Activated CD8-positive, alpha-beta memory T cell treated with anti-CD3 and anti-CD28 coated beads, Interleukin-2, amount 50 U/mL, for 48 hours (primary cell): ENCODE measurements around the gene DEPDC5.
"Not testable (repeated sequence)": the region's sequence is repeated elsewhere in the genome, so short reads cannot be mapped to it uniquely, and the experiment has no call there.

Experiments used
- DNase-seq: peaks from one replicate; pipeline ENCODE4 v3.0.0-alpha.2; 2020

DEPDC5 gene

DNA sequence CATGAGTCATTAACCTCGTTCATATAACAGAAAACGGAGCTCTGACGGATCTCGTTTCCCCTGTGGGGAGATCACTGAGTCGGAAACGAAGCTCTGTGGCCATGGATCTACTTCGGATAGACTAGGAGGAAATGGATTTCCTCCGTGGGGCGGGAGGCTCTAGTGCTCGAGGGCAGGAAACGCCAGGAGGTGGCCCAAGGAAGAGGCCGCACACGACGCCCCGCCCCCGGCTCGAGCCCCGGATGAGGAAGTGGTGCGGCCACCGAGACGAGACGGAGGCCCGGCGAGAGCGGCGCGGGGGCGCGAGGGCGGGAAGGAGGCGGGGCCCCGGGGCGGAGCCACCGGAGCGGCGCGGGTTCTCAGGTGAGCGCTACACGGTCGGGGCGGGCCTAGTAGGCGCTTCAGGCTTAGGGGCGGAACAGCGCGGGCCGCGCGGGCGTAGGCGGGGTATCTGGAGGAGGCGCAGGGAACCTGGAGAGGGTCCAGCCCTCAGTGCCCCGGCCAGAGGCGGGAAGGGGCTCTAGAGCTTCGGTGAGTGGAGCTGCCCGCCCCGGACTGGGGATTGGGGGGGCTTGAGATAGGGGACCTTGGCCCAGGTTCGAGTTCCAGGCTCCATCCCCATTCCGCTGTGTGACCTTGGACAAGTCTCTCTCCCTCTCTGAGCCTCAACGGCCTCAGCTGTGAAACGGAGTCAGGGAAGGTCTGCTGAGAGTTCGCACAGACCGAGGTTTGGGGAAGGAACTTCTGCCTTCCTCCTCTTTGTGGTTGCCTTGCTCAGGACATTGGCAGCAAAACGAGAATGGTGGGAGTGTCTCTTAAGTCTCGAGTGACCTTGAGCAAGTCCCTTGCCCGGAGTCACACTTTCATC lies at the start of gene DEPDC5:
TSS of gene DEPDC5 (plus strand) at position 386 of the 868 bp plus-strand sequence. CDS start 903 bp downstream, outside the sequence.
- DNase-seq, result peak; percentile 99

DNA sequence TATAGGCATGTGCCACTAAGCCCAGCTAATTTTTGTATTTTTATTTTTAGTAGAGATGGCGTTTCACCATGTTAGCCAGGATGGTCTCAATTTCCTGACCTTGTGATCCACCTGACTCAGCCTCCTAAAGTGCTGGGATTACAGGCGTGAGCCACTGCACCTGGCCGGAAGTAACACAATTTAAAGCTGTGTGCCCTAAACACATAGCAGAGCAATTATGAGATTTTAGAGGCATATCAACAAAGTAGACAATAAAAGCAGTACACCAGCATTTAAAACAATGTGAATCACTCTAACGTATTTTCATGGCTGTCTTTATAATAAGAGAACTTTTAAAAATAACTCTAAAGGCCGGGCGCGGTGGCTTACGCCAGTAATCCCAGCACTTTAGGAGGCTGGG lies 46.3 kb upstream of the DEPDC5 start:
- DNase-seq, result no peak

DNA sequence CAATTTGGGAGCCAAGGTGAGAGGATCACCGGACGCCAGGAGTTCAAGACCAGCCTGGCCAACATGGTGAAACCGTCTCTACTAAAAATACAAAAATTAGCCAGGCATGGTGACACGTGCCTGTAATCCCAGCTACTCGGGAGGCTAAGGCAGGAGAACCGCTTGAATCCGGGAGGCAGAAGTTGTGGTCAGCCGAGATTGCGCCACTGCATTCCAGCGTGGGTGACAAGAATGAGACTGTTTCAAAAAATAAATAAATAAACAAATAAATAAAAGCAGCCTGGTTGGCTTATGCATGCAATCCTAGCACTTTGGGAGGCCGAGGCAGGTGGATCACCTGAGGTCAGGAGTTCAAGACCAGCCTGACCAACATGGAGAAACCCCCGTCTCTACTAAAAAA lies 42.6 kb upstream of the DEPDC5 start:
- DNase-seq, result not testable (repeated sequence)

DNA sequence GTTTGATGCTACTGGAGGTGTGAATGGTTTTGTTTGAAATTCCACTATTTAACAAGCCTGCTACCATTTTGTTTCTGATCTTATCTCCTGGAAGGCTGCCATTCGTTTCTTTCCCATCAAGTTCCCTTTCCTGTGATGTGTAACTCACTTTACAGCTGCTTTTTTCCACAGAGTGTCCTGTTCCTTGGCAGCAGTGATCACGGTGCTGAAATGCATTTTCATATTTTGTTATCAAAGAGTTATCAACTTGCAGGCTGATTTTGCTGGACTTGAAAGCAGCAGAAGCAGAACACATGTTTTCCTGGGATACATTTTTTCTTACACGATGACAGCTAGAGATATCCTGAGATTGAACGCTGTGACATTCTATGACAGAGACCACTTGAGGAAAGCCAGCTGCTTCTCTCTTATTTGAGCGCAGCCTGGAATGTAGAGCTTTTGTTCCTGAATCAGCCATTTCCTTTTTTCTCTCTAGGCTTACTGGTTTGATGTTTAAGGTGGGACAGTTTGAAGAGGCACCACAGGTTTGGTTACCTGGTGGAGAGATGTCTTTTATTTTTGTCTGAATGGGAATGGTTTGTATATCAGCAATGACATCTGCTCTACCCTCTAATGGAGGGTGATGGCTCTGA lies 38.6 kb upstream of the DEPDC5 start:
- DNase-seq, result no peak

DNA sequence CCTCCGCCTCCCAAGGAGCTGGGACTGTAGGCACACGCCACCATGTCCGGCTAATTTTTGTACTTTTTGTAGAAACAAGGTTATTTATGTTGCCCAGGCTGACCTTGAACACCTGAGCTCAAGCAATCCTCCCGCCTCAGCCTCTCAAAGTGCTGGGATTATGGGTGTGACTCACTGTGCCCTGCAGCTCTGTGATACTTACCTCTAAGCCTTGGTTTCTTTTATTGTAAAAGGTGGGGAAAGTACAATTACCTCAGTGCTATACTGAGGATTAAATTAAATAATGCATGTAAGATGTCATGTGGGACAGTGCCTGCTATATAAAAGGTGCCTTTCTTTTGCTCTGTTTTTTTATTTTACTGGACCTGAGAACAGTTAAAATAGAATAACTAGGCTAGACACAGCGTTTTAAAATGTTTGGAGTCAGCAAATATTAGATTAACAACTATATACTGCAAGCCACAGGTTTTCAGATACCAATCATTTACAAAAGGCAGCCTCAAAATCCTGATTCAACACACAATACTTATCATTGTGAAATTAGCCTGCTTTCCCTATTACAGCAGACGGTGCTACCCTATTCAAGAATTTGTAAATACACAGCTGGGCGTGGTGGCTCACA lies 33.9 kb upstream of the DEPDC5 start:
- DNase-seq, result no peak

DNA sequence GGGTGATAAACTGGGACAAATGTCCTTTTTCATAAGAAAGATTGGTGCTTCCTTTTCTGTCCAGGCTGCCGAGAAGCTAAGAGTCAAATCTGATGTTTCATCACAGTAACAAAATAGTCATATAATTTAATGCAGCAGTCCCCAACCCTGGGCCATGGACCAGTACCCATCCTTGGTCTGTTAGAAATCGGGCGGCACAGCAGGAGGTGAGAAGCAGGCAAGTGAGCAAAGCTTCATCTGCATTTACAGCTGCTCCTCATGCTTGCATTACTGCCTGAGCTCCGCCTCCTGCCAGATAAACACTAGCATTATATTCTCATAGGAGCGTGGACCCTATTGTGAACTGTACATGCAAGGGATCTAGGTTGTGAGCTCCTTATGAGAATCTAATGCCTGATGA lies 30.1 kb upstream of the DEPDC5 start:
- no peak for DNase-seq

DNA sequence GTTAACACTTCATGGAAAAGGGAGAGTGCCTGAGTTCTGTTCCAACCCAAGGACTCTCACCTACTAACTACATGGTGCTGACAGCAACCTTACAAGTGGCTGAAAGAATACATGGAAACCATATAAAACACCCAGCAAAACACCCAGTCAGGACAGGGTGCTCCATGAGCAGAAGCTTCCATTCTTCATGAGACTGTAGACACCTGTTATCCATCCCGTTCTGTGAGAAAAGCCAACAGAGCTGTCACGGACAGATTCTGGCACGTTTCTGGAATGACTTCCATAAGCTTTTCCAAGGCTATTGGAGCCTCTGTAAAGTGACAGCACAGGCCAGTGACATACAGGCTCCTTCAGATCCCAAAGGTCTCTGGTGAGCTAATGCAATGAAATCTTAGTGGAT lies 27.1 kb upstream of the DEPDC5 start:
- no peak for DNase-seq

DNA sequence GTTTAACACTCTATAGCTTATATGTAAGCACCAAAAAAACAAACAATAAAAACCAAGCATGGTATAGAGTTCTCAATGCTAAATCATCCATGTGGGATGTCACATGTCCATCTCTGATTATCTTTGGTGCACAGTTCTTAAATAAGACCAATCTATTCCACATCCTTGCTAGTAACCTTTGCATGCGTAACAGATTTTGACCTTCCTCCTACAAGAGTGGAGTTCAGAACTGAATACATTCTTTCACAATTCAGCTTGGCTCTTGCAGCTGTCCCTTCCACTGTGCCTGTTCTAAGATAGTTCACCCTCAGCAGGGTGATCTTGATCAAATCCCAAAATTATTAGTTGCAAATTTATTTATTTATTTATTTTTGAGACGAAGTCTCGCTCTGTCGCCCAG lies 25.0 kb upstream of the DEPDC5 start:
- DNase-seq, result no peak

DNA sequence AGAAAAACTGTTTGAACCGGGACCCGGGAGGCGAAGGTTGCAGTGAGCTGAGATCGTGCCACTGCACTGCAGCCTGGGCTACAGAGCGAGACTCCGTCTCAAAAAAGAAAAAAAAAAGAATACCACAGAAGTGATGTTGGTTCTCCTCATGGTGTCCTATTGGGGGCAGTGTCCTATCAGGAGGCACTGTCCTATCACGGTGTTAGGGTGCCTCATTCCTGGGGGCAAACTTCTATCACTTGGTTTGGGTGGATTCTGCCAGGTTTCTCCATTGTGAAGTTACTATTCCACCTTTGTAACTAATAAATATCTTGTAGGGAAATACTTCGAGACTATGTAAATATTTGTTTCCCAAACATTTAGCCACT lies 23.5 kb upstream of the DEPDC5 start:
- no peak for DNase-seq

DNA sequence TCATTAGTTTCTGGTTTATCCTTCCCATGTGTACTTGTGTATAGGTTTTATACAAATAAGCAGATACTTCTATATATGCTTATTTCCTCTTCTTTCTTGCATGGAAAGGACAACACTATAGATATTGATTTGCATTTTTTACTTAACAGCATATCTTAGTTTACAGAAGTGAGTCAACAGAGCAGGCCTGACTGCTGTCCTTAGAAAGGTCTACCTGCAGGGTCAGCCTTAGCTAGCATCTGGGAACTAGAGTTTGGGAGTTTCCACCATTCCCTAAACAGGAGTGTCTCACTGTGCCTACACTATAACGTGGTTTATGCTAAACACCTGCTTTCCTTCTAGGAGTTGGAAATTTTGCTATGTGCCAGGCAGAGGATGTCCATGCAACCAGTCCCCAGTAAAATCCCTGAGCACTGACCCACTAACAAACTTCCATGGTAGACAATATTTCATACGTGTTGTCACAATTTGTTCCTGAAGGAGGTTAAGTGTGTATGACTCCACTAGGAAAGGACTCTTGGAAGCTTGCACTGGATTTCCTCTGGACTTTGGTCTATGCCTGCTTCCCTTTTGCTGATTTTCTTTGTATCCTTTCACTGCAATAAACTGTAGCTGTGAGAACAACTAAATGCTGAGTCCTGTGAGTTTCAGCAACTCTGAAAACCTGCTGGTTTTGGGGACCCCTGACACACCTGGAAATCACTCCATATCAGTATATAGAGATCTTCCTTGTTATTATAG lies 21.6 kb upstream of the DEPDC5 start:
- peak; percentile 4 for DNase-seq

DNA sequence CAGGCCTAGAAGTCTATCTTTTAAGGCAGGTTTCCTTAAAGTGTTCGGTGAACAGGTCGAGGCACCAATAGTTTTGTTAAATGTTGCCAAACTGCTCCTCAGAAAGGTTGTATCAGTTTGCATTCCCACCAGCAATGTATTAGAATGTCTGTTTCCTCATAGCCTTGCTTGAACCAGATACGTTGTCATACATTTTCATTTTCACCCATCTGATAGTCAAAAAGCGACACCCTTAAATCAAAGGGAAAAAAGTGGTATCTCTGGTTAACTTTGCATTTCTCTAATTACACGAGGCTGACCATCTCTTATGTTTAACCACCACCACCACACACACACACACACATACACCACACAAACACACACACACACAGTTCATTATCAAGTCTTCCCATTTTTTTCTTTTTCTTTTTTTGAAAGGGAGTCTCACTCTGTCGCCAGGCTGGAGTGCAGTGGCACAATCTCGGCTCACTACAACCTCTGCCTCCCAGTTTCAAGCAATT lies 20.2 kb upstream of the DEPDC5 start:
- no peak for DNase-seq

DNA sequence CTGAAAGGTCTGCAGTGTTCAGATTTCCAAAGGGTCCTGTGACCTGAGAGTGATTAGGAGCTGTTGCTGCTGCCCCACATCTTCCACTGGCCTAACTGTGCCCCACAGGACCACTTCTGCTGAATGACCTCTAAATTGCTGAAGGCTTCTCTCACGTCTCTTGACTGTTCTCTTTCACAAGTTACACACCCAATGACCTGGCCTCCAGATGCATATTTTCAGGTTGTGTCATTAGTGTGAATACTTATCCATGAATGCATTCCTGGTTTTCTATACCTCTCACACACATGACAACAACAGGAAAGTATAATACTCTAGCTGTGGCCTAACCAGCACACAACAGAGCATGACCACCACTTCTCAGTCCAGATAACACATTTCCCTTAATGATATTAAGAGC lies 19.3 kb upstream of the DEPDC5 start:
- no peak for DNase-seq

DNA sequence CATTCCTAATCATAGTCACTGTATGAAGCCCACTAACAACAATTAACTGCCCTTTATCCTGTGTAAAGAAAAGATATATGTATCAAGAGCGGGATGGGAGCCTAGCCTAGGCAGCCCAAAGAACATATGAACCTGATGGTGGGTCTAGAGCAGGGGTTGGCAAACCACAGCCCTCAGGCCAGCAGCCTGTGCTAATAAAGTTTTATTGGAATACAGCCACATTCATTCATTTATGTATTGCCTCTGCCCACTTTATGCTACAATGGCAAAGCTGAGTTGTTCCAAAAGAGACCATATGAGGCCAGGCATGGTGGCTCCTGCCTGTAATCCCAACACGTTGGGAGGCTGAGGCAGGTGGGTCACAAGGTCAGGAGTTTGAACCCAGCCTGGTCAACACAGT lies 17.4 kb upstream of the DEPDC5 start:
- DNase-seq, result no peak

DNA sequence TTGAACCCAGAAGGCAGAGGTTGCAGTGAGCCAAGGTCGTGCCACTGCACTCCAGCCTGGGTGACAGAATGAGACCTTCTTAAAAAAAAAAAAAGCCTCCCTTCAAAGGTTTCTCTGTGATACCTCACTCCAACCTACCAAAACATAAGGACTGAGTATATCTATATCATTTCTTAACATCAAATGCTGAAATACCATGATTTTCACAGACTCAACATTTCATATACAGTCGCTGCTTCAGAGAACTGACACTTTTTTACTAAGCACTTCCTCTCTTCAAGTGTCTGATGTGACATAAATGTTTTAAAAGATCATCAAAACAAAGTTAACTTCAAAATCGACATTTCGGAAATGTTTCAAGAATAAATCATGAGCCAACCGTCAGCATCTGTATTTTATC lies 15.9 kb upstream of the DEPDC5 start:
- no peak for DNase-seq

DNA sequence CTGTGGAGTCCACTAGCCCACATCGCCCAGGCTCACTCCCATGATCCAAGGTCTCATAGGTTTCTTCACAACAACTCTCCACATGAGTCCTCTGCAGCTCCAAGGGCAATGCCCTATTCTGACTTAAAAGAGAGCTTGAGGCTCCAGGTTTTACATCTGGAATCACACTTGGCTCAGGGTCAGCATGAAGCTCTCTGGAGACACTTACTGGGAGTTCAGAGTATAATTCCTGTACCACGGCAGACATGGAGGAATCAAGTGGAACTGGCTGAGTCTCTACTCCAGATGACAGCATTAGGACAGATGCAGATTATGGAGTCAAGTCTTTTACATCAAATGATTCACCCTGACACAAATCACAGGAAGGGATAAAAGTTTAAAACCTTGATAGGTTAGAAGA lies 15.3 kb upstream of the DEPDC5 start:
- peak; percentile 23 for DNase-seq

DNA sequence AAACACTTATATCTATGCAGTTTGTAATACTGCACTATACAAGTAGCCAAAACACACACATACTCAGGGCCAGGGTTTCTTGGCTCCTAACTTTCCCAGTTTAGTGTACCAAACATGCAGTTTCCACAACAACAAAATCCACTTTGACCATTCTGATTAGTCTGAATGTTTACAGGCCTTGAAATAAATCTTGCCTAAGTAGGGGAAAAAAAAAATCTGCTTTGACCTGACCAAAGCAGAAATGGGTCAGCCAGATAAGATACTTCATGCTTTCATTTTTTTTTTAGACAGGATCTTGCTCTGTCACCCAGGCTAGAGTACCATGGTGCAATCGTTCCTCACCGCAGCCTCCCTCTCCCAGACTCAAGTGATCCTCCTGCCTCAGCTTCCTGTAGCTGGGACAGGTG lies 14.0 kb upstream of the DEPDC5 start:
- DNase-seq, result no peak

DNA sequence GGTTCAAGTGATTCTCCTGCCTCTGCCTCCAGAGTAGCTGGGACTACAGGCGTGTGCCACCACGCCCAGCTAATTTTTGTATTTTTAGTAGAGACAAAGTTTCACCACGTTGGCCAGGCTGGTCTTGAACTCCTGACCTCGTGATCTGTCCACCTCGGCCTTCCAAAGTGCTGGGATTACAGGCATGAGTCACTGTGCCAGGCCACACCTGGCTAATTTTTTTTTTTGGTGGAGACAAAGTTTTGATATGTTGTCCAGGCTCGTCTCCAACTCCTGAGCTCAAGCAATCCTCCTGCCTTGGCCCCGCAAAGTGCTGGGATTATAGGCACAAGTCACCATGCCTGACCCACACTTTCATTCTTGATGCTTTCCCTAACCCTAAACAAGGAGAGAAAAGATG lies 13.5 kb upstream of the DEPDC5 start:
- DNase-seq, result not testable (repeated sequence)

DNA sequence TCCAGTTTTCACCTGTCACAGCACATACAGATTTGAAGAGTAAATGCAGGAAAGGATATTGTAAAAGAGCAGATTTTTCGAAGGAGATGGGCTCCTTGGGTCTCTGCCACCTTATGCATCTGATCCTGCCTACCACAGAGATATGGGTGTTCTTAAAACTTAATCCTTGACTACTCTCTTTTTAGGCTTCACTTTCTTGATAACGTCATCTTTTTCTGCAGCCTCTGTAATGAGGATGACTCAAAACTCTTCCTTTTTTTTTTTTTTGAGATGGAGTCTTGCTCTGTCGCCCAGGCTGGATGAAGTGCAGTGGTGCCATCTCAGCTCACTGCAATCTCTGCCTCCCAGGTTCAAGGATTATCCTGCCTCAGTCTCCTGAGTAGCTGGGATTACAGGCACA lies 11.7 kb upstream of the DEPDC5 start:
- peak; percentile 3 for DNase-seq

DNA sequence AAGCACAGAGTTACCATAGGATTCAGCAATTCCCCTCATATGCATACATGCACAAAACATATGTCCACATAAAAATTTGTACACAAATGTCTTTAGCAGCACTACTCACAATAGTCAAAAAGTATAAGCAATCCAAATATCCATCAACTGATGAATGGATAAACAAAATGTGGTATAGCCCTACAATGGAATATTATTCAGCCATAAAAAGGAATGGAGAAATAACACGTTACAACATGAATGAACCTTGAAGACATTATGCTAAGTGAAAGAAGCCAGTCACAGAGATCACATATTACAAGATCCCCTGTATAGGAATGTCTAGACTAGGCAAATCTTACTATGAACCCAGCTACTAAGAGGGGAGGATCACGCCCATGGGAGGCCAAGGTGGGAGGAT lies 11.1 kb upstream of the DEPDC5 start:
- no peak for DNase-seq

DNA sequence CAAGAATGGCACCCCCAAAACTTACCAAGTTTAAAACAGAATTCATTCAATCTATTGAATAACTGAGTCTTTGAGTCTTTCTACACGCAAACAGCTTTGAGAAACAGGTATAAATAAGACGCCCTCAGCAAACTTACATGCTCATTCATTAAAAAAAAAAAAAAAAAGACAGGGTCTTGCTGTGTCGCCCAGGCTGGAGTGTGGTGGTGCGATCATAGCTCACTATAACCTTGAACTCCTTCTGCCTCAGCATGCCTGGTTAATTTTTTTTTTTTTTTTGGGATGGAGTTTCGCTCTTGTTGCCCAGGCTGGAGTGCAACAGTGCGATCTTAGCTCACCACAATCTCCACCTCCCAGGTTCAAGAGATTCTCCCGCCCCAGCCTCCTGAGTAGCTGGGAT lies 9.9 kb upstream of the DEPDC5 start:
- DNase-seq, result peak; percentile 2

DNA sequence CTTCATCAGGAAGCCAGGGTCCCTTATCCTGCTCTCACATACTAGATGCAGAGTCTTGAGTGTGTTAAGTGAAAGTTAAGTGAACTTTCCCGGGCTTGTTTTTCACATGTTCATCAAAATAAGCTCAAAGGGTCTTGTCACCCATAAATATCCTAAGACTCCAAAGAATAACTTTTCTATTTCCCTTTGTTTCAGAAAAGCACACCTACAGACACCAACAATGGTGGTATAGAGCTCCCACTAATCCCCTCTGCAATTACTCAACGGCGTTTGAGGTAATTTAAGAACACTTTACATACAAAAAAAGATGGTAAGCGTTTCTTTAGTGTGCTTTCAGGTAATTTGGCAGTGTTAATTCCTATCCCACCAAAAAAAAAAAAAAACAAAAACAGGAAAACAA lies 6.4 kb upstream of the DEPDC5 start:
- DNase-seq, result no peak

DNA sequence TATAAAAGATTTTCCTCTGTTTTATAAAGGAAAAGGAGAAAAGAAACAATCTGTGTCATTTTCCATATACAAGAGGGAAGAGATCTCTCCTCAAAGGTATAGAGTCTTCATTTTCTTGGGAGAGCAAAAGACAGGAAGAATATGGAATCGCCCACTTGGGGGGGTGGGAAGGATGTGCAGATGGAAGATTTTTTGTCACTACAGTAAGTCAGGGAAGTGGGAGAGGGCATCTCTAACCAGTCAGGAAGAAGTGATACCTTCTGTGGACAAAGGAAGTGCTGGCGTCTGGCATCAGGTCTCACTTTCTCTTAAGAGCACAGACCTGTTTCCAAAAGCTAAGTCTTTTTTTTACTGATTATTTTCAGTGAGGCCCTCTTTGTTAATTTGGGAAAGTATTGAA lies 5.3 kb upstream of the DEPDC5 start:
- DNase-seq, result no peak

DNA sequence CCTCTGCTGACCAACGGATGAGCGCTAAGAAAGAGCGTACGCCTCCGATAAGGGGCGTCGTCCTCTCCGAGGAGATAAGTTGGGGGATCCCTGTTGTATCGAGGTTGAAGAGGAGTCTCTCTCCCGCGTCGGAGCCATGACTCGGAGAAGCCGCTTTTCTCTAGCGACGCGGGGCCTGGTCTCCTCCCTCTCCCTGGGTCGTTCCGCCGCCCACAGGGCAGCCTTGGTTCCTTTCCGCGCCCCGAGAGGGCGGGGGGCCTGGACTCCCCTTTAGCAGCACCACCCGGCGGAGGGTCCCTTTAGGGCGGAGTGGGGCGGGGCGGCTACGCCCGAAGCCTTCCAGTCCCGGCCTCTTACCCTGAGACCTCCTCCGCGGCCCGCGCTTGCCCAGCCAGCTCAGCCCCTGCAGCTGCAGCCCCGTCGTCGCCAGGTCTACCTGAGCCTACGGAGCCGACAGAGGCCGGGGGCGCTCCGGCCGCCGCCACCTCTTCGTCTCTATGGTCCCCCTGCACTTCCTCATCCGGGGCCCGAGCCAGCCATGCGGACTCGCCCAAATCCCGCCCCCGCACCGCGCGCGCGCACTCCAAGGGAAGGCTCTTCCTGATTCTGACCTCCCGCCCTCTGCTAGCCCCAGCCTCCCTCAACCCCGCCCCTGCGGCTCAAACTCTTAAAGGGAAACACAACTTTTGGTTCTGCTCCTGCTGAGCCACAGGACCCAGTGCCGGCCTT lies 4.0 kb upstream of the DEPDC5 start, which contains the start of gene PRR14L:
TSS of gene PRR14L (minus strand) at position 497 of the 729 bp plus-strand sequence. CDS start 11,272 bp downstream, outside the sequence.
- DNase-seq, result peak; percentile 100
